ENCODE data around the gene CRHR1. TPM values are rescaled to one million over a fixed set of nuclear protein-coding genes. Genes with fewer than 3 reads are reported as not detected.

Gene CRHR1
- total and polyA plus RNA-seq, 10 of the 15 experiments (the other 5 are each of a cell fraction or from before 2014, with no cell fraction given) = 0.08 TPM; not detected in 9

DNA sequence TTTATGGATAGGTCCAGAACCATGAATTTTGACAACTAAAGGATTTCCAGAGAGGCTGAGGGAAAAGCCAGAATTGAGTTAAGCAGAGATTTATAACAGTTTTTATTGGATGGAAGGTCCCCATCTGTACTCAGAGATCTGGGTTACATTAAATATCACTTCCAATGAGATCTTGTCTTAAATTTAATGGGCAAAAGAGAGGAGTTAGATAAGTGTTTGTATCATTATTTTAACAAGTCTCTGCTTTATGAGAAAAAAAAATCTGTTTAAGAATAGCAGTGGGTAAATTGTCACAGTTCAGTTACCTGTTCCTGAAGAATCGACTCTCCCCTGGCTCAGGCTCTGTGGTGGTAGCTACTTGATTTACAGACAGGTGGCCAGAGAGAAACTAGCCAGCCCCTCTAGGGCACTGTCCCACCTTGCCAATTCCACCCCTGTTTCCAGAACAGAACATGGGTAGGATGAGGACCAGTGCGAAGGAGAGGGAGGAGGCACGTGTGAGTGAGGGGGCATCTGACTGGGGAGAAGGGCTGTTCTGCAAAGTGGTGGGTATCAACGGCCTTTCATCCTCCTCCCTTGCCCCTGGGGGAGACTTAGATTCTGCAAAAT, 22.1 kb upstream of the CRHR1 start:
- no TSS peak for BruUV-seq (replicated peaks)
- no peak for FAIRE-seq

More for the DNA sequence above, 22.1 kb upstream of the CRHR1 start:
- TF ChIP-seq, protein P1, sequence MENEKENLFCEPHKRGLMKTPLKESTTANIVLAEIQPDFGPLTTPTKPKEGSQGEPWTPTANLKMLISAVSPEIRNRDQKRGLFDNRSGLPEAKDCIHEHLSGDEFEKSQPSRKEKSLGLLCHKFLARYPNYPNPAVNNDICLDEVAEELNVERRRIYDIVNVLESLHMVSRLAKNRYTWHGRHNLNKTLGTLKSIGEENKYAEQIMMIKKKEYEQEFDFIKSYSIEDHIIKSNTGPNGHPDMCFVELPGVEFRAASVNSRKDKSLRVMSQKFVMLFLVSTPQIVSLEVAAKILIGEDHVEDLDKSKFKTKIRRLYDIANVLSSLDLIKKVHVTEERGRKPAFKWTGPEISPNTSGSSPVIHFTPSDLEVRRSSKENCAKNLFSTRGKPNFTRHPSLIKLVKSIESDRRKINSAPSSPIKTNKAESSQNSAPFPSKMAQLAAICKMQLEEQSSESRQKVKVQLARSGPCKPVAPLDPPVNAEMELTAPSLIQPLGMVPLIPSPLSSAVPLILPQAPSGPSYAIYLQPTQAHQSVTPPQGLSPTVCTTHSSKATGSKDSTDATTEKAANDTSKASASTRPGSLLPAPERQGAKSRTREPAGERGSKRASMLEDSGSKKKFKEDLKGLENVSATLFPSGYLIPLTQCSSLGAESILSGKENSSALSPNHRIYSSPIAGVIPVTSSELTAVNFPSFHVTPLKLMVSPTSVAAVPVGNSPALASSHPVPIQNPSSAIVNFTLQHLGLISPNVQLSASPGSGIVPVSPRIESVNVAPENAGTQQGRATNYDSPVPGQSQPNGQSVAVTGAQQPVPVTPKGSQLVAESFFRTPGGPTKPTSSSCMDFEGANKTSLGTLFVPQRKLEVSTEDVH (IDR thresholded peaks at IDR 0.05; ENCODE audit: low read depth, partially characterized antibody) = no peak
- TF ChIP-seq, protein P2, sequence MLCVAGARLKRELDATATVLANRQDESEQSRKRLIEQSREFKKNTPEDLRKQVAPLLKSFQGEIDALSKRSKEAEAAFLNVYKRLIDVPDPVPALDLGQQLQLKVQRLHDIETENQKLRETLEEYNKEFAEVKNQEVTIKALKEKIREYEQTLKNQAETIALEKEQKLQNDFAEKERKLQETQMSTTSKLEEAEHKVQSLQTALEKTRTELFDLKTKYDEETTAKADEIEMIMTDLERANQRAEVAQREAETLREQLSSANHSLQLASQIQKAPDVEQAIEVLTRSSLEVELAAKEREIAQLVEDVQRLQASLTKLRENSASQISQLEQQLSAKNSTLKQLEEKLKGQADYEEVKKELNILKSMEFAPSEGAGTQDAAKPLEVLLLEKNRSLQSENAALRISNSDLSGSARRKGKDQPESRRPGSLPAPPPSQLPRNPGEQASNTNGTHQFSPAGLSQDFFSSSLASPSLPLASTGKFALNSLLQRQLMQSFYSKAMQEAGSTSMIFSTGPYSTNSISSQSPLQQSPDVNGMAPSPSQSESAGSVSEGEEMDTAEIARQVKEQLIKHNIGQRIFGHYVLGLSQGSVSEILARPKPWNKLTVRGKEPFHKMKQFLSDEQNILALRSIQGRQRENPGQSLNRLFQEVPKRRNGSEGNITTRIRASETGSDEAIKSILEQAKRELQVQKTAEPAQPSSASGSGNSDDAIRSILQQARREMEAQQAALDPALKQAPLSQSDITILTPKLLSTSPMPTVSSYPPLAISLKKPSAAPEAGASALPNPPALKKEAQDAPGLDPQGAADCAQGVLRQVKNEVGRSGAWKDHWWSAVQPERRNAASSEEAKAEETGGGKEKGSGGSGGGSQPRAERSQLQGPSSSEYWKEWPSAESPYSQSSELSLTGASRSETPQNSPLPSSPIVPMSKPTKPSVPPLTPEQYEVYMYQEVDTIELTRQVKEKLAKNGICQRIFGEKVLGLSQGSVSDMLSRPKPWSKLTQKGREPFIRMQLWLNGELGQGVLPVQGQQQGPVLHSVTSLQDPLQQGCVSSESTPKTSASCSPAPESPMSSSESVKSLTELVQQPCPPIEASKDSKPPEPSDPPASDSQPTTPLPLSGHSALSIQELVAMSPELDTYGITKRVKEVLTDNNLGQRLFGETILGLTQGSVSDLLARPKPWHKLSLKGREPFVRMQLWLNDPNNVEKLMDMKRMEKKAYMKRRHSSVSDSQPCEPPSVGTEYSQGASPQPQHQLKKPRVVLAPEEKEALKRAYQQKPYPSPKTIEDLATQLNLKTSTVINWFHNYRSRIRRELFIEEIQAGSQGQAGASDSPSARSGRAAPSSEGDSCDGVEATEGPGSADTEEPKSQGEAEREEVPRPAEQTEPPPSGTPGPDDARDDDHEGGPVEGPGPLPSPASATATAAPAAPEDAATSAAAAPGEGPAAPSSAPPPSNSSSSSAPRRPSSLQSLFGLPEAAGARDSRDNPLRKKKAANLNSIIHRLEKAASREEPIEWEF (IDR thresholded peaks at IDR 0.05; ENCODE audit: insufficient replicate concordance, low read depth, low read length) = no peak
- no peak for TF ChIP-seq BMI1 (IDR thresholded peaks at IDR 0.05; ENCODE audit: borderline replicate concordance)
- no peak for TF ChIP-seq BCL11A (IDR thresholded peaks at IDR 0.05; ENCODE audit: low read depth, low read length)
- TF ChIP-seq ZNF207 (IDR thresholded peaks at IDR 0.05; ENCODE audit: borderline replicate concordance) = no peak
- TF ChIP-seq, protein P3, sequence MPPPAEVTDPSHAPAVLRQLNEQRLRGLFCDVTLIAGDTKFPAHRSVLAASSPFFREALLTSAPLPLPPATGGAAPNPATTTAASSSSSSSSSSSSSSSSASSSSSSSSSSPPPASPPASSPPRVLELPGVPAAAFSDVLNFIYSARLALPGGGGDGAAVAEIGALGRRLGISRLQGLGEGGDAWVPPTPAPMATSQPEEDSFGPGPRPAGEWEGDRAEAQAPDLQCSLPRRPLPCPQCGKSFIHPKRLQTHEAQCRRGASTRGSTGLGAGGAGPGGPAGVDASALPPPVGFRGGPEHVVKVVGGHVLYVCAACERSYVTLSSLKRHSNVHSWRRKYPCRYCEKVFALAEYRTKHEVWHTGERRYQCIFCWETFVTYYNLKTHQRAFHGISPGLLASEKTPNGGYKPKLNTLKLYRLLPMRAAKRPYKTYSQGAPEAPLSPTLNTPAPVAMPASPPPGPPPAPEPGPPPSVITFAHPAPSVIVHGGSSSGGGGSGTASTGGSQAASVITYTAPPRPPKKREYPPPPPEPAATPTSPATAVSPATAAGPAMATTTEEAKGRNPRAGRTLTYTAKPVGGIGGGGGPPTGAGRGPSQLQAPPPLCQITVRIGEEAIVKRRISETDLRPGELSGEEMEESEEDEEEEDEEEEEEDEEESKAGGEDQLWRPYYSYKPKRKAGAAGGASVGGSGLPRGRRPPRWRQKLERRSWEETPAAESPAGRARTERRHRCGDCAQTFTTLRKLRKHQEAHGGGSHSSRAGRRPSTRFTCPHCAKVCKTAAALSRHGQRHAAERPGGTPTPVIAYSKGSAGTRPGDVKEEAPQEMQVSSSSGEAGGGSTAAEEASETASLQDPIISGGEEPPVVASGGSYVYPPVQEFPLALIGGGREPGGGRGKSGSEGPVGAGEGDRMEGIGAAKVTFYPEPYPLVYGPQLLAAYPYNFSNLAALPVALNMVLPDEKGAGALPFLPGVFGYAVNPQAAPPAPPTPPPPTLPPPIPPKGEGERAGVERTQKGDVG (CRISPR knock-in tag; IDR thresholded peaks at IDR 0.05) = no peak
- no peak for TF ChIP-seq NR2C1 (IDR thresholded peaks at IDR 0.05)
- TF ChIP-seq MYB (IDR thresholded peaks at IDR 0.05; ENCODE audit: borderline replicate concordance, low read depth, low read length) = no peak
- TF ChIP-seq ZSCAN29 (IDR thresholded peaks at IDR 0.05) = no peak
- no peak for TF ChIP-seq SRF (IDR thresholded peaks at IDR 0.05; ENCODE audit: low read depth in 2 of 2, low read length in 2 of 2)
- no peak for TF ChIP-seq CHD4 (IDR thresholded peaks at IDR 0.05)
- ChIA-PET POLR2A (no interaction called here), RAD21 (ENCODE audit: unreplicated experiment) (no interaction called here), CTCF (no interaction called here), SMC1A (ENCODE audit: uncharacterized antibody, unreplicated experiment) (no interaction called here)
- Histone ChIP-seq H3K27me3 (replicated peaks in 1 of 2; ENCODE audit: control insufficient read depth in 2 of 2, insufficient read depth in 2 of 2, low read length in 1 of 2) (peaks cover 0 to 3% of the 10 kb centered on the region in 2 experiments; a peak in 1 of 4 replicates), H3K4me3 (no peak overlapping the region), H3K4me1 (ENCODE audit: control insufficient read depth, insufficient read depth, low read length) (no peaks in the 10 kb centered on the region), H2AFZ (ENCODE audit: control insufficient read depth, low read depth, low read length) (no peak overlapping the region), H3K9me3 (replicated peaks; ENCODE audit: control insufficient read depth, insufficient read depth, low read length) (no peaks in the 10 kb centered on the region), H3K36me3 (ENCODE audit: control insufficient read depth in 2 of 2, insufficient read depth in 2 of 2, low read length in 1 of 2) (no peaks in the 10 kb centered on the region), H4K20me1 (ENCODE audit: control insufficient read depth, insufficient read depth) (no peaks in the 10 kb centered on the region), H3K27ac (ENCODE audit: control insufficient read depth, insufficient read depth) (no peak overlapping the region), H3K9ac (ENCODE audit: control insufficient read depth, insufficient read depth, low read length) (no peak overlapping the region), H3K4me2 (ENCODE audit: control insufficient read depth, insufficient read depth) (no peak overlapping the region), H3K79me2 (ENCODE audit: control insufficient read depth, insufficient read depth, low read length) (no peaks in the 10 kb centered on the region)
- in situ Hi-C loops (cut with MboI) = no loop called here
- ATAC-seq (no peak), DNase-seq (ENCODE audit: low read depth, low spot score) (no peak)
- intact Hi-C loops (cut with micrococcal nuclease; ENCODE audit: unreplicated experiment) = no loop called here
- 6% methylated on average over 4 of the region's 4 CpGs for WGBS (ENCODE audit: insufficient coverage, insufficient replicate concordance, low lambda C conversion rate, missing lambda C conversion rate)

All from GM12878 (cell line).